Measurements from ENCODE around the gene G0S2. TPM values are rescaled to one million over a fixed set of nuclear protein-coding genes. Genes with fewer than 3 reads are reported as not detected.

G0S2 gene
- total RNA-seq, 1 experiment from 2014 or later = 9.0 TPM

- Histone ChIP-seq H3K27me3 (replicated peaks; ENCODE audit: insufficient read depth, low read depth, low read length, poor library complexity) (no peaks in the 10 kb centered on the region), H3K4me1 (ENCODE audit: insufficient read depth, low read length, poor library complexity, severe bottlenecking) (peaks cover 39% of the 10 kb centered on the region), H3K9me3 (ENCODE audit: low read depth, low read length, poor library complexity, severe bottlenecking) (no peaks in the 10 kb centered on the region), H3K27ac (ENCODE audit: low read depth, low read length, poor library complexity, severe bottlenecking) (peak overlapping the region; percentile 78), H3K36me3 (ENCODE audit: insufficient read depth, low read length, poor library complexity, severe bottlenecking) (no peaks in the 10 kb centered on the region), H3K4me3 (ENCODE audit: low read depth, low read length, poor library complexity, severe bottlenecking) (no peak overlapping the region)
- peak; percentile 89 for DNase-seq (ENCODE audit: low spot score)
- intact Hi-C loops (cut with micrococcal nuclease; ENCODE audit: unreplicated experiment) = no loop called here
- ChIA-PET CTCF (no interaction called here), POLR2A (ENCODE audit: low non-redundant PET) (no interaction called here)
- no TSS peak for BruUV-seq (replicated peaks)
- TF ChIP-seq CTCF (conservative IDR thresholded peaks at IDR 0.05; ENCODE audit: low read depth, low read length) (no peak), EZH2 (IDR thresholded peaks at IDR 0.05; ENCODE audit: borderline replicate concordance, low read depth, low read length, poor library complexity, severe bottlenecking) (no peak)
These were observed 15.3 kb upstream of the G0S2 start for GRCh38 chr1:209659909-209660308.

GRCh38 chr1:209661071-209661470 lies 14.1 kb upstream of the G0S2 start:
- Histone ChIP-seq H3K27me3 (replicated peaks; ENCODE audit: insufficient read depth, low read depth, low read length, poor library complexity) (no peaks in the 10 kb centered on the region), H3K4me3 (ENCODE audit: low read depth, low read length, poor library complexity, severe bottlenecking) (no peak overlapping the region), H3K36me3 (ENCODE audit: insufficient read depth, low read length, poor library complexity, severe bottlenecking) (no peaks in the 10 kb centered on the region), H3K9me3 (ENCODE audit: low read depth, low read length, poor library complexity, severe bottlenecking) (no peaks in the 10 kb centered on the region), H3K4me1 (ENCODE audit: insufficient read depth, low read length, poor library complexity, severe bottlenecking) (peaks cover 39% of the 10 kb centered on the region), H3K27ac (ENCODE audit: low read depth, low read length, poor library complexity, severe bottlenecking) (peak overlapping the region; percentile 78)
- TF ChIP-seq EZH2 (IDR thresholded peaks at IDR 0.05; ENCODE audit: borderline replicate concordance, low read depth, low read length, poor library complexity, severe bottlenecking) (no peak), CTCF (conservative IDR thresholded peaks at IDR 0.05; ENCODE audit: low read depth, low read length) (no peak)
- DNase-seq (ENCODE audit: low spot score) = peak; percentile 24
- ChIA-PET CTCF (no interaction called here), POLR2A (ENCODE audit: low non-redundant PET) (no interaction called here)
- intact Hi-C loops (cut with micrococcal nuclease; ENCODE audit: unreplicated experiment) = no loop called here
- no TSS peak for BruUV-seq (replicated peaks)

- no peak overlapping the region for H3K27ac ChIP-seq (ENCODE audit: low read depth, low read length, poor library complexity, severe bottlenecking)
- POLR2A ChIA-PET (ENCODE audit: low non-redundant PET) = no interaction called here
- no peaks in the 10 kb centered on the region for H3K27me3 ChIP-seq (replicated peaks; ENCODE audit: insufficient read depth, low read depth, low read length, poor library complexity)
- CTCF ChIA-PET = no interaction called here
- no peaks in the 10 kb centered on the region for H3K9me3 ChIP-seq (ENCODE audit: low read depth, low read length, poor library complexity, severe bottlenecking)
- H3K36me3 ChIP-seq (ENCODE audit: insufficient read depth, low read length, poor library complexity, severe bottlenecking) = no peaks in the 10 kb centered on the region
- no TSS peak for BruUV-seq (replicated peaks)
- peaks cover 39% of the 10 kb centered on the region for H3K4me1 ChIP-seq (ENCODE audit: insufficient read depth, low read length, poor library complexity, severe bottlenecking)
- intact Hi-C loops (cut with micrococcal nuclease; ENCODE audit: unreplicated experiment) = no loop called here
- TF ChIP-seq EZH2 (IDR thresholded peaks at IDR 0.05; ENCODE audit: borderline replicate concordance, low read depth, low read length, poor library complexity, severe bottlenecking) = no peak
- no peak for TF ChIP-seq CTCF (conservative IDR thresholded peaks at IDR 0.05; ENCODE audit: low read depth, low read length)
- DNase-seq (ENCODE audit: low spot score) = no peak
- H3K4me3 ChIP-seq (ENCODE audit: low read depth, low read length, poor library complexity, severe bottlenecking) = no peak overlapping the region
These were observed 12.3 kb upstream of the G0S2 start for GRCh38 chr1:209662879-209663327.

Data from A673 (cell line).